DOHH2 (cell line): ENCODE results near the gene SESN1.

Experiments
- CTCF ChIP-seq: fragments of 200-600 bp; sonication (generic); IDR thresholded peaks from one replicate; pipeline ENCODE4 v1.5.1; 2014; ENCODE audit warnings: antibody characterized with exemption, mild to moderate bottlenecking, low read depth, low read length; ENCODE audit not compliant: poor library complexity, severe bottlenecking
- EZH2phosphoT487 ChIP-seq: fragments of 200-600 bp; sonication (generic); IDR thresholded peaks from 2 replicates; pipeline ENCODE4 v1.6.1; 2017; ENCODE audit warnings: borderline replicate concordance, mild to moderate bottlenecking, antibody characterized with exemption, low read length, moderate library complexity, mixed read lengths

GRCh38 chr6:109075934-109076333 lies 18.7 kb downstream of the SESN1 start:
- no peak for TF ChIP-seq CTCF
- no peak for TF ChIP-seq EZH2phosphoT487
